HG03558 (cell line): Measurements from ENCODE around the gene FMC1.

Source experiments
- ATAC-seq: cut with Tn5 transposase; IDR thresholded peaks from one replicate; pipeline ENCODE4 v1.9.1; 2021; ENCODE audit warnings: moderate number of reproducible peaks; ENCODE audit not compliant: unreplicated experiment; ENCODE audit errors: extremely low read depth

The FMC1 gene

GRCh38 chr7:139370301-139370942 is 29.3 kb downstream of the FMC1 start:
- no peak for ATAC-seq

- ATAC-seq = no peak
Measured at GRCh38 chr7:139370943-139371313, 29.8 kb downstream of the FMC1 start.

GRCh38 chr7:139374246-139374645 is 33.1 kb downstream of the FMC1 start:
- ATAC-seq = no peak

GRCh38 chr7:139382439-139382838 is 41.3 kb downstream of the FMC1 start:
- ATAC-seq = no peak

- ATAC-seq = no peak
Measured at GRCh38 chr7:139384611-139385010, 43.5 kb downstream of the FMC1 start.

- ATAC-seq = no peak
Measured at GRCh38 chr7:139387594-139387993, 46.5 kb downstream of the FMC1 start.

GRCh38 chr7:139389091-139389490 is 48.0 kb downstream of the FMC1 start:
- ATAC-seq = no peak

- no peak for ATAC-seq
Measured at GRCh38 chr7:139389774-139390173, 48.6 kb downstream of the FMC1 start.

GRCh38 chr7:139393621-139394211 is 52.6 kb downstream of the FMC1 start:
- no peak for ATAC-seq

GRCh38 chr7:139394540-139394939 is 53.4 kb downstream of the FMC1 start:
- ATAC-seq = no peak
